ENCODE results near the gene MPP1.

Gene MPP1

DNA sequence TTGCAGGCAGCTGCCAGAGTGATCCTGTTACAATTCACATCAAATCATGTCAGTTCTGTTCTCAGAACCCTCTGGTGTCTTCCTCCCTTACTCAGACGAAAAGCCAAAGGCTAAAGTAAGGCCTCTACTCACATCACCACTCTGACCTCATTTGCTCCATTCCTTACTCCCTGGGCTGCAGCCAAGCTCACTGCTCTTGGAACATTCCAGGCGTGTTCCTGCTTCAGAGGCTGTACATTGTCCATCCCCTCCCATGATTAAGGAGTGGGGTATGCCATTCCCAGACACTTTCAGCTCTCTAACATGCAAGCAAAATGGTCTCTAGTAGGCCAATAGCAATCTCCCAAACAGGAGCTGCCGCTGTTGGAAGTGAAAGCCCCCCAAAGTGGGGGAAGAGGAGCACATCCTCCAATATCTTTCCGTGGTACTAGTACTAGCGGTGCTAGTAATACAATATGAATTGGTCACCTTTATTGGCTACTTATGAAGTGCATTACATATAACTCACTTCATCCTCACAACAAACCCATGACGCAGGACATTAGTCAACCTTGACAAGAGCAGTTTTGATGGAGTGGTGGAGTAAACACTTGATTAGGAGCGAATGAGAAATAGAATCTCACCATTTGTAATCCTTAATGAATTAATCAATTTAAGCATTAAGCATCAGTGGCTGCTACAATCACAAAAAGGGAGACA, 69.4 kb downstream of the MPP1 start:
- no peak for TF ChIP-seq CTCF (IDR thresholded peaks at IDR 0.05; ENCODE audit: low read depth, low read length)
- no peak overlapping the region for H3K4me3 ChIP-seq (ENCODE audit: low read depth, low read length)

GRCh38 chrX:154734061-154734781, 71.1 kb downstream of the MPP1 start:
- TF ChIP-seq CTCF (IDR thresholded peaks at IDR 0.05; ENCODE audit: low read depth, low read length) = no peak
- no peak overlapping the region for H3K4me3 ChIP-seq (ENCODE audit: low read depth, low read length)

- TF ChIP-seq CTCF (IDR thresholded peaks at IDR 0.05; ENCODE audit: low read depth, low read length) = no peak
- no peak overlapping the region for H3K4me3 ChIP-seq (ENCODE audit: low read depth, low read length)
Measured at GRCh38 chrX:154733066-154733425, 72.2 kb downstream of the MPP1 start.

- no peak for TF ChIP-seq CTCF (IDR thresholded peaks at IDR 0.05; ENCODE audit: low read depth, low read length)
- no peak overlapping the region for H3K4me3 ChIP-seq (ENCODE audit: low read depth, low read length)
Measured at GRCh38 chrX:154732421-154733065, 72.7 kb downstream of the MPP1 start.

DNA sequence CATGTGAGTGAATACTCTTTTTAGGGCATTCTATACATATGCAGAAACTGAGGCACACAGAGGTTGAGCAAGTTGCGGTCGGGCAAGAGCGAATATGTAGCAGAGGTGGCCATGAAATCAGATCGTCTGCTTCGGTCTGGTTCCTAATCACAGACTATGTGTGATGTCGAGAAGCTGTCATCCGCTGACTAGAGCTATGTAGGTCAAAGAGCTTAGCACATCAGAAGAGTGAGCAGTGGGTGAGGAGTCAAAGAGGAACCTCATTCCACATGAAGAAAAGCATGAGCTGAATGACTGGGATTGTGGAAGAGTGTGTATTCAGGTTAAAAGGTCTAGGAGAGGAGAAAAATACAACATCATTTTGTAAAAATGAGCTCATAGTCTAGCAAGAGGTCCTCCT, 73.4 kb downstream of the MPP1 start:
- no peak for TF ChIP-seq CTCF (IDR thresholded peaks at IDR 0.05; ENCODE audit: low read depth, low read length)
- no peak overlapping the region for H3K4me3 ChIP-seq (ENCODE audit: low read depth, low read length)

DNA sequence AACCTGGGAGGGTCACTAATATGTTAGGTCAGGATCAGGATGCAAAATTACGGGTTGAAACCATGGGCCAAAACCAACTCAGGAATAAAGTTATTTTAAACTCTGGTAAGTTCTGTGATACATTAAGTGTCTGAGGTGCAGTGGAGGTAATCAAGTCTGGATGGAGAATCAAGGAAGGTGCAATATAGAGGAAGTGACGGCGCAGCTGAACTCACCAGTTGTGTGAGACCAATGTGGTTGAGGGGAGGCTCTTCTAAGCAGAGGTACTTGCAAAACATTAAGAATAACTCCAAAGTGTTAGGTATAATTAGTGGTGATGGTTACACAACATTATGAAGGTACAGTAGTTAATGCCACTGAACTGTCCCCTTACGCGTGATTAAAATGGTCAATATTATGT, 74.1 kb downstream of the MPP1 start:
- TF ChIP-seq CTCF (IDR thresholded peaks at IDR 0.05; ENCODE audit: low read depth, low read length) = no peak

More for the DNA sequence above, 74.1 kb downstream of the MPP1 start:
- H3K4me3 ChIP-seq (ENCODE audit: low read depth, low read length) = no peak overlapping the region
